Esophagus muscularis mucosa (tissue), 4 donors: ENCODE data around the gene SOWAHC. TPM values are rescaled to one million over a fixed set of nuclear protein-coding genes. Genes with fewer than 3 reads are reported as not detected.
A peak's percentile ranks its signal among the peaks of the same experiment; 100 is the strongest.

ENCODE experiments used
- DNase-seq: peaks from one replicate; pipeline ENCODE4 v3.0.0-alpha.2; 2017; ENCODE audit errors: extremely low spot score
- H3K27ac ChIP-seq, 4 donors: fragments of 200-600 bp; sonication (generic); replicated peaks in 1 of 4; 1 replicate in 3 of 4; 2 replicates in 1 of 4; pipeline ENCODE4 v1.5.1; 2016 to 2019; ENCODE audit warnings: mild to moderate bottlenecking in 1 of 4
- H3K27me3 ChIP-seq, 4 donors: fragments of 200-600 bp; sonication (generic); one replicate each; pipeline versions ENCODE4 v1.5.1 to v1.6.0; 2016 to 2019
- H3K36me3 ChIP-seq, 4 donors: fragments of 200-600 bp; sonication (generic); one replicate each; pipeline ENCODE4 v1.5.1; 2016 to 2019
- H3K4me1 ChIP-seq, 4 donors: fragments of 200-600 bp; sonication (generic); one replicate each; pipeline ENCODE4 v1.5.1; 2016 to 2019
- H3K4me3 ChIP-seq, 4 donors: fragments of 200-600 bp; sonication (generic); 1 replicate in 2 of 4; 2 replicates in 2 of 4; pipeline ENCODE4 v1.5.1; 2016 to 2019; ENCODE audit warnings: mild to moderate bottlenecking in 4 of 4, moderate library complexity in 1 of 4
- H3K9me3 ChIP-seq, 4 donors: fragments of 200-600 bp; sonication (generic); 1 replicate in 3 of 4; 2 replicates in 1 of 4; pipeline ENCODE4 v1.5.1; 2016 to 2019
- CTCF ChIP-seq, 3 experiments: fragments of 200-600 bp in 2 of 3; fragments of 450-650 bp in 1 of 3; sonication (generic) in 2 of 3; IDR thresholded peaks; one replicate each; pipeline ENCODE4 v1.5.1; 2017 to 2019; ENCODE audit warnings: antibody characterized with exemption in 3 of 3, mild to moderate bottlenecking in 2 of 3, moderate library complexity in 1 of 3
- EP300 ChIP-seq: sonication (generic); formaldehyde crosslinking; IDR thresholded peaks from one replicate; pipeline ENCODE4 v1.6.1; 2017; ENCODE audit warnings: antibody characterized with exemption
- POLR2A ChIP-seq: fragments of 450-650 bp; IDR thresholded peaks from one replicate; pipeline ENCODE4 v1.6.1; 2017; ENCODE audit warnings: antibody characterized with exemption, moderate library complexity, mild to moderate bottlenecking, low read depth
- POLR2AphosphoS5 ChIP-seq, 2 donors: sonication (generic); formaldehyde crosslinking; IDR thresholded peaks; one replicate each; pipeline ENCODE4 v1.6.1; 2017; ENCODE audit warnings: antibody characterized with exemption in 2 of 2
- WGBS: methylation state at CpG from one replicate; pipeline ENCODE4 v1.1.5; 2018; 5-methylcytosine and 5-hydroxymethylcytosine counted together
- intact Hi-C: fragments of 100-400 bp; cut with DNase I; formaldehyde crosslinking; loops from one replicate; pipeline ENCODE4 v1.15.1; 2023
- total RNA-seq, 4 donors: library from RNA; depleted of rRNA; stranded (reverse); fragments of >200 nt; gene quantifications; one replicate each; pipeline versions ENCODE4 v1.1.0 to v1.2.1, GENCODE V29; 2016

The SOWAHC gene
- total RNA-seq, 4 donors from 2014 or later = 24.1 to 56.8 (median 43.3) TPM

GRCh38 chr2:109615637-109616144 is 1.5 kb downstream of the SOWAHC start:
- H3K27me3 ChIP-seq = no peaks in the 10 kb centered on the region
- H3K4me3 ChIP-seq = peak overlapping the region; percentile 67 to 91 (median 80)
- no peak for TF ChIP-seq POLR2AphosphoS5 (IDR thresholded peaks at IDR 0.05)
- peak; percentile 8 to 13 (median 9) for TF ChIP-seq CTCF (IDR thresholded peaks at IDR 0.05)
- no peak for TF ChIP-seq EP300
- intact Hi-C loops = no loop called here
- peaks cover 44 to 62% (median 57%) of the 10 kb centered on the region in 4 donors for H3K4me1 ChIP-seq
- no peaks in the 10 kb centered on the region for H3K9me3 ChIP-seq
- no peak for DNase-seq
- peak overlapping the region; percentile 94 to 100 (median 98) for H3K27ac ChIP-seq
- H3K36me3 ChIP-seq = no peaks in the 10 kb centered on the region
- WGBS = 71% methylated on average over 24 of the region's 24 CpGs

DNA sequence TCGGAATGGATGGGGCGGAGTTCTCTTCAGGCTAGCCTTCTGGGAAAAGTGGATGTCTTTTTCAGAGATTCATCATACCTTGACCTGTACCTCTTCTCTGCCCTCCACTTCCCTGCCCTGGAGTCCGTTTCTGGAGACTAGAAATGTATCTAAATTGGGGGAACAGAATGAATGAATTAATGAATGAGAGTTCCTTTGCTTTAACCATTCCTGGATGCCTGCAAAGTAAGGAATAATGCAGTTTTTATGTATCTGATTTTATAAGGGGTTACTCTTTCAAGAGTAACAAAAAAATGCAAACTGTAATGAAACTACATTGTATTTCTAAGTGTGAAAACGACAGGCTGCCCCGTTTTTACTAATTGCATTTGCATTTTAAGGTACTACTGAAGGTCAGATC is 2.0 kb downstream of the SOWAHC start:
- no peaks in the 10 kb centered on the region for H3K9me3 ChIP-seq
- intact Hi-C loops = no loop called here
- WGBS = 55% methylated on average over 5 of the region's 5 CpGs
- peaks cover 42 to 57% (median 52%) of the 10 kb centered on the region in 4 donors for H3K4me1 ChIP-seq
- peak overlapping the region; percentile 67 to 91 (median 80) for H3K4me3 ChIP-seq
- H3K27ac ChIP-seq = peak overlapping the region in 1 of 4 donors; percentile 100
- H3K36me3 ChIP-seq = no peaks in the 10 kb centered on the region
- TF ChIP-seq CTCF (IDR thresholded peaks at IDR 0.05) = no peak
- TF ChIP-seq POLR2AphosphoS5 (IDR thresholded peaks at IDR 0.05) = no peak
- no peak for TF ChIP-seq EP300
- TF ChIP-seq POLR2A = no peak
- no peak for DNase-seq
- no peaks in the 10 kb centered on the region for H3K27me3 ChIP-seq

DNA sequence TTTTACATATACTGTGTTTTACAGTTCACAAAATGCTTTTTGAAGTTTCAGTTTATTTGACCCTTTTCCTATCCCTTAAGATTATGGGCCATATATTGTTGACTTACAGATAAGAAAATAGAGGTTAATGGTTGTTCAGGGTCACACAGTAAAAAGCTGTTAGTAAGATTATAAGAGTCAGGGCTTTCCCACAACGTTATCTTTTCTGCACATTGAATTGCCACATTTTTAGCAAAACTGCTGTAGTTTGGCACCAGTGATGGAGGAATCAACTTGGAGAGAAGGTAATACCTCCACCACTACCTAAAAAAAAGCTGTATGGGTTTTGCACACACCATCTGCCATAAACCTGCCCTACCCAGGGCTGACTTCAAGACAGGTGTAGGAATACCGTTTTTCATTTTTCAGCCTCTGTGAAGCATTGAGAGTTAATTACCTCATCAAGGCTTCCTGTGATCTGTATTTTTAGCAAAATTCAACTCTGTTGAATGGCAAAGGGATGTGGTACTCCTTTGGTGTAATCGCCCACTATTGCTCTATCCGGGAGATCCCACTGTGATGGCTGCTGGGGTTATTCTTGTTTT is 5.0 kb downstream of the SOWAHC start:
- H3K9me3 ChIP-seq = no peaks in the 10 kb centered on the region
- TF ChIP-seq CTCF (IDR thresholded peaks at IDR 0.05) (no peak), POLR2AphosphoS5 (IDR thresholded peaks at IDR 0.05) (no peak), POLR2A (no peak), EP300 (no peak)
- H3K4me3 ChIP-seq = no peak overlapping the region
- no peaks in the 10 kb centered on the region for H3K27me3 ChIP-seq
- no peak for DNase-seq
- intact Hi-C loops = no loop called here
- no peaks in the 10 kb centered on the region for H3K36me3 ChIP-seq
- H3K27ac ChIP-seq = no peak overlapping the region
- 89% methylated on average over 4 of the region's 4 CpGs for WGBS
- peaks cover 27 to 42% (median 36%) of the 10 kb centered on the region in 4 donors for H3K4me1 ChIP-seq

DNA sequence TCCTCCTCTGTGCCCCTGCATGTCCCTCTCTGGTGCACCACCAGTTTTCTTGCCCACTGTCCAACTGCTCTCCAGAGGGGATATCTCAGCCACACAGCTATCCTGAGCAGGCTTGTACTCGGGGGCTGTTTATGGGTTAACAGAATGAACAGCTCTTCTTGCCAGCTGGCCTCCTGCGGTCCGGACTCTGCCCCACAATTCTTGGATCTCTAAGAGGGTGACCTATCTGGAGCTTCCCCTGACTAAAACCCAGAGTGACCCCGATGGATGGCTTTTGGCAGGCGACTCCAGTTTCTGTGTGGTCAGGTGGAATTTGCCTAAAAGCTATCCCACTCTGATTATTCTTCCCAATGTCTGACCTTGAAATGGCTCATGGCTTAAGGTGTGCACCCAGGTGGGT is 9.1 kb downstream of the SOWAHC start:
- no peak overlapping the region for H3K27ac ChIP-seq
- TF ChIP-seq EP300 = no peak
- no peak for TF ChIP-seq POLR2AphosphoS5 (IDR thresholded peaks at IDR 0.05)
- no peak for TF ChIP-seq POLR2A
- TF ChIP-seq CTCF (IDR thresholded peaks at IDR 0.05) = no peak
- intact Hi-C loops = no loop called here
- H3K4me1 ChIP-seq = peaks cover 0 to 8% (median 2%) of the 10 kb centered on the region in 4 donors
- WGBS = 73% methylated on average over 3 of the region's 5 CpGs
- H3K36me3 ChIP-seq = no peaks in the 10 kb centered on the region
- no peak for DNase-seq
- no peaks in the 10 kb centered on the region for H3K9me3 ChIP-seq
- H3K27me3 ChIP-seq = no peaks in the 10 kb centered on the region
- no peak overlapping the region for H3K4me3 ChIP-seq

- H3K36me3 ChIP-seq = no peaks in the 10 kb centered on the region
- no peaks in the 10 kb centered on the region for H3K27me3 ChIP-seq
- no peak overlapping the region for H3K27ac ChIP-seq
- no peak overlapping the region for H3K4me3 ChIP-seq
- DNase-seq = no peak
- peaks cover 0 to 10% (median 6%) of the 10 kb centered on the region in 4 donors for H3K4me1 ChIP-seq
- TF ChIP-seq POLR2A (no peak), EP300 (no peak), CTCF (IDR thresholded peaks at IDR 0.05) (no peak), POLR2AphosphoS5 (IDR thresholded peaks at IDR 0.05) (no peak)
- intact Hi-C loops = no loop called here
- no peaks in the 10 kb centered on the region for H3K9me3 ChIP-seq
- WGBS = 89% methylated on average over 4 of the region's 4 CpGs
These were observed 9.8 kb downstream of the SOWAHC start for GRCh38 chr2:109623923-109624322.
